Naive B cell (primary cell): ENCODE results near the gene SC5D. TPM values are rescaled to one million over a fixed set of nuclear protein-coding genes. Genes with fewer than 3 reads are reported as not detected.

Source experiments
- ATAC-seq, 2 donors: fragments of 150-1000 bp; cut with Tn5 transposase; 2 replicates each; pipeline ENCODE4 v1.10.0; 2021; ENCODE audit warnings: low read depth in 2 of 2, mild to moderate bottlenecking in 2 of 2, moderate library complexity in 2 of 2
- DNase-seq: peaks from one replicate; pipeline ENCODE4 v3.0.0; 2022
- H3K27ac Mint-ChIP-seq, 6 donors: one replicate each; pipeline ENCODE4 v1.8.0; 2020 to 2022; ENCODE audit warnings: mild to moderate bottlenecking in 6 of 6, mixed read lengths in 6 of 6, moderate library complexity in 5 of 6, inconsistent platforms in 2 of 6
- H3K27me3 Mint-ChIP-seq, 3 donors: one replicate each; pipeline ENCODE4 v1.8.0; 2021 to 2022; ENCODE audit warnings: mixed read lengths in 3 of 3, mild to moderate bottlenecking in 1 of 3
- H3K36me3 Mint-ChIP-seq, 2 donors: one replicate each; pipeline ENCODE4 v1.8.0; 2020 to 2022; ENCODE audit warnings: mixed read lengths in 2 of 2, inconsistent platforms in 1 of 2, mild to moderate bottlenecking in 1 of 2
- H3K4me1 Mint-ChIP-seq, 3 donors: one replicate each; pipeline ENCODE4 v1.8.0; 2020 to 2022; ENCODE audit warnings: mixed read lengths in 3 of 3, inconsistent platforms in 1 of 3, mild to moderate bottlenecking in 1 of 3, moderate library complexity in 1 of 3
- H3K4me3 Mint-ChIP-seq, 8 donors: one replicate each; pipeline ENCODE4 v1.8.0; 2020 to 2022; ENCODE audit warnings: mild to moderate bottlenecking in 8 of 8, mixed read lengths in 8 of 8, moderate library complexity in 8 of 8, inconsistent platforms in 2 of 8
- H3K9me3 Mint-ChIP-seq, 7 donors: one replicate each; pipeline ENCODE4 v1.8.0; 2020 to 2022; ENCODE audit warnings: mixed read lengths in 7 of 7, mild to moderate bottlenecking in 5 of 7, inconsistent platforms in 2 of 7, moderate library complexity in 1 of 7
- polyA plus RNA-seq, 6 donors: library from polyadenylated mRNA; unstranded; fragments of 300-500 nt; fragmentation: Illumina TruSeq; gene quantifications; one replicate each; pipeline ENCODE4 v1.2.3, GENCODE V29; 2021; ENCODE audit warnings: low read depth in 6 of 6

SC5D gene
- polyA plus RNA-seq, 6 donors from 2014 or later, result 11.1 to 17.6 (median 14.9) TPM

GRCh38 chr11:121323046-121323607, 30.6 kb downstream of the SC5D start:
- no peaks in the 10 kb centered on the region for H3K36me3 Mint-ChIP-seq
- DNase-seq, result no peak
- ATAC-seq, result no peak
- peaks cover 5 to 12% (median 8%) of the 10 kb centered on the region in 3 donors for H3K27me3 Mint-ChIP-seq
- no peak overlapping the region for H3K27ac Mint-ChIP-seq
- no peak overlapping the region for H3K4me3 Mint-ChIP-seq
- no peaks in the 10 kb centered on the region for H3K9me3 Mint-ChIP-seq
- peaks cover 19 to 23% (median 22%) of the 10 kb centered on the region in 3 donors for H3K4me1 Mint-ChIP-seq

- H3K4me1 Mint-ChIP-seq, result peaks cover 8 to 9% (median 8%) of the 10 kb centered on the region in 3 donors
- no peak overlapping the region for H3K27ac Mint-ChIP-seq
- H3K27me3 Mint-ChIP-seq, result peaks cover 5 to 11% (median 7%) of the 10 kb centered on the region in 3 donors
- no peak for ATAC-seq
- H3K9me3 Mint-ChIP-seq, result no peaks in the 10 kb centered on the region
- no peak for DNase-seq
- no peaks in the 10 kb centered on the region for H3K36me3 Mint-ChIP-seq
- no peak overlapping the region for H3K4me3 Mint-ChIP-seq
Observed at GRCh38 chr11:121326230-121326629, 33.7 kb downstream of the SC5D start.

GRCh38 chr11:121327553-121327952, 35.0 kb downstream of the SC5D start:
- no peak for DNase-seq
- Mint-ChIP-seq H3K36me3 (no peaks in the 10 kb centered on the region), H3K27ac (no peak overlapping the region), H3K9me3 (no peaks in the 10 kb centered on the region), H3K27me3 (peaks cover 0 to 6% (median 0%) of the 10 kb centered on the region in 3 donors), H3K4me3 (no peak overlapping the region), H3K4me1 (no peaks in the 10 kb centered on the region)
- no peak for ATAC-seq

GRCh38 chr11:121328176-121328966, 35.8 kb downstream of the SC5D start:
- no peaks in the 10 kb centered on the region for H3K9me3 Mint-ChIP-seq
- DNase-seq, result peak; percentile 23

GRCh38 chr11:121328967-121329679, 36.6 kb downstream of the SC5D start:
- no peak for DNase-seq
- no peaks in the 10 kb centered on the region for H3K36me3 Mint-ChIP-seq
- H3K4me1 Mint-ChIP-seq, result peaks cover 0 to 4% (median 3%) of the 10 kb centered on the region in 3 donors
- no peaks in the 10 kb centered on the region for H3K9me3 Mint-ChIP-seq
- no peak overlapping the region for H3K4me3 Mint-ChIP-seq
- no peak overlapping the region for H3K27ac Mint-ChIP-seq
- ATAC-seq, result peak in 1 of 2 donors; percentile 30
- H3K27me3 Mint-ChIP-seq, result peaks cover 0 to 6% (median 0%) of the 10 kb centered on the region in 3 donors

More at GRCh38 chr11:121328176-121328966, 35.8 kb downstream of the SC5D start:
- Mint-ChIP-seq H3K4me1 (no peaks in the 10 kb centered on the region), H3K27ac (no peak overlapping the region), H3K4me3 (no peak overlapping the region), H3K36me3 (no peaks in the 10 kb centered on the region), H3K27me3 (peaks cover 0 to 6% (median 0%) of the 10 kb centered on the region in 3 donors)
- peak; percentile 63 to 73 for ATAC-seq

- ATAC-seq (no peak), DNase-seq (no peak)
- Mint-ChIP-seq H3K4me1 (peaks cover 0 to 10% (median 9%) of the 10 kb centered on the region in 3 donors), H3K36me3 (no peaks in the 10 kb centered on the region), H3K27me3 (peaks cover 0 to 6% (median 0%) of the 10 kb centered on the region in 3 donors), H3K27ac (no peak overlapping the region), H3K4me3 (no peak overlapping the region), H3K9me3 (no peaks in the 10 kb centered on the region)
Observed at GRCh38 chr11:121329781-121330395, 37.3 kb downstream of the SC5D start.

- Mint-ChIP-seq H3K36me3 (no peaks in the 10 kb centered on the region), H3K27me3 (peaks cover 0 to 6% (median 0%) of the 10 kb centered on the region in 3 donors), H3K27ac (peak overlapping the region in 1 of 6 donors; percentile 34), H3K9me3 (peaks cover 0 to 2% (median 0%) of the 10 kb centered on the region in 7 donors), H3K4me3 (no peak overlapping the region), H3K4me1 (peaks cover 0 to 10% (median 9%) of the 10 kb centered on the region in 3 donors)
- no peak for DNase-seq
- ATAC-seq, result no peak
Observed at GRCh38 chr11:121330614-121331435, 38.3 kb downstream of the SC5D start.

- DNase-seq (no peak), ATAC-seq (no peak)
- Mint-ChIP-seq H3K4me1 (peaks cover 17 to 50% (median 50%) of the 10 kb centered on the region in 3 donors), H3K27me3 (peaks cover 0 to 6% (median 0%) of the 10 kb centered on the region in 3 donors), H3K36me3 (no peaks in the 10 kb centered on the region), H3K27ac (no peak overlapping the region), H3K4me3 (no peak overlapping the region), H3K9me3 (peaks cover 0 to 3% (median 0%) of the 10 kb centered on the region in 7 donors)
Observed at GRCh38 chr11:121334973-121335710, 42.6 kb downstream of the SC5D start.

- DNase-seq, result no peak
- Mint-ChIP-seq H3K27me3 (no peaks in the 10 kb centered on the region), H3K4me3 (peak overlapping the region in 1 of 8 donors; percentile 35), H3K9me3 (peaks cover 0 to 3% (median 0%) of the 10 kb centered on the region in 7 donors), H3K27ac (peak overlapping the region in 1 of 6 donors; percentile 43), H3K36me3 (no peaks in the 10 kb centered on the region), H3K4me1 (peaks cover 27 to 63% (median 63%) of the 10 kb centered on the region in 3 donors)
- no peak for ATAC-seq
Observed at GRCh38 chr11:121336279-121336937, 43.8 kb downstream of the SC5D start.

GRCh38 chr11:121337078-121337477, 44.5 kb downstream of the SC5D start:
- Mint-ChIP-seq H3K27me3 (no peaks in the 10 kb centered on the region), H3K9me3 (peaks cover 0 to 3% (median 0%) of the 10 kb centered on the region in 7 donors), H3K4me3 (no peak overlapping the region), H3K4me1 (peaks cover 30 to 67% (median 66%) of the 10 kb centered on the region in 3 donors), H3K36me3 (no peaks in the 10 kb centered on the region), H3K27ac (peak overlapping the region in 1 of 6 donors; percentile 82)
- no peak for ATAC-seq
- no peak for DNase-seq

- DNase-seq, result no peak
- H3K27me3 Mint-ChIP-seq, result no peaks in the 10 kb centered on the region
- H3K4me1 Mint-ChIP-seq, result peaks cover 30 to 70% (median 67%) of the 10 kb centered on the region in 3 donors
- no peak for ATAC-seq
- peak overlapping the region in 1 of 8 donors; percentile 55 for H3K4me3 Mint-ChIP-seq
- peak overlapping the region in 1 of 6 donors; percentile 31 for H3K27ac Mint-ChIP-seq
- peaks cover 0 to 3% (median 0%) of the 10 kb centered on the region in 7 donors for H3K9me3 Mint-ChIP-seq
- no peaks in the 10 kb centered on the region for H3K36me3 Mint-ChIP-seq
Observed at GRCh38 chr11:121337740-121338272, 45.2 kb downstream of the SC5D start.
